HCT116 (cell line): Measurements from ENCODE around the gene ZBTB47. TPM values are rescaled to one million over a fixed set of nuclear protein-coding genes. Genes with fewer than 3 reads are reported as not detected.

Experiments used
- ATAC-seq: fragments of 200-7000 bp; cut with Tn5 transposase; 2 replicates; pipeline ENCODE4 v1.9.1; 2020; ENCODE audit warnings: mild to moderate bottlenecking, moderate library complexity
- BruUV-seq: library from RNA; stranded (reverse); fragments of 400-500 nt; replicated peaks from 2 replicates; lab custom pipeline; 2021; lab: Mats Ljungman, UMichigan
- CTCF ChIA-PET: fragments of 300-600 bp; sonication (Branson Sonifier 250); formaldehyde crosslinking; loops from one replicate; lab custom pipeline; 2021; ENCODE audit warnings: antibody characterized with exemption; lab: Charles Lee
- POLR2A ChIA-PET: fragments of 300-600, 350-600 bp; sonication (Branson Sonifier 250); formaldehyde crosslinking; loops from one replicate; lab custom pipeline; 2021; ENCODE audit warnings: antibody characterized with exemption; lab: Charles Lee
- RAD21 ChIA-PET, 2 experiments: fragments of 300-600 bp; sonication (Branson Sonifier 250); formaldehyde crosslinking; loops; one replicate each; lab custom pipeline; 2023; ENCODE audit warnings: low total read pairs in 2 of 2; ENCODE audit not compliant: uncharacterized antibody in 2 of 2, unreplicated experiment in 2 of 2, low non-redundant PET in 1 of 2; lab: Charles Lee
- DNase-seq: peaks from one replicate; pipeline ENCODE4 v3.0.0-alpha.2; 2010; ENCODE audit warnings: low read depth, low spot score
- H2AFZ ChIP-seq: fragments of 200-600 bp; shearing (Covaris generic), sonication (generic); 2 replicates; pipeline ENCODE4 v1.6.1; 2017; ENCODE audit warnings: low read depth, mixed run types, mixed read lengths, antibody characterized with exemption, low read length; ENCODE audit not compliant: poor library complexity, severe bottlenecking
- H3K27ac ChIP-seq: 2 replicates; pipeline ENCODE4 v1.5.1; 2012; ENCODE audit warnings: low read depth, low read length
- H3K27me3 ChIP-seq: fragments of 200-600 bp; sonication (generic); 2 replicates; pipeline ENCODE4 v1.6.1; 2016; ENCODE audit warnings: mixed run types, low read length, mixed read lengths; ENCODE audit not compliant: insufficient read depth
- H3K36me3 ChIP-seq, 2 experiments: fragments of 200-500 bp in 1 of 2; fragments of 200-600 bp in 1 of 2; sonication (Bioruptor generic) in 1 of 2; sonication (generic) in 1 of 2; 2 replicates each; pipeline versions ENCODE4 v1.5.1 to v1.6.1; 2014 to 2016; ENCODE audit warnings: low read length in 2 of 2, inconsistent platforms in 1 of 2, mixed read lengths in 1 of 2, mixed run types in 1 of 2; ENCODE audit not compliant: insufficient read depth in 2 of 2, control insufficient read depth in 1 of 2
- H3K4me1 ChIP-seq, 2 experiments: fragments of 200-600 bp in 1 of 2; sonication (generic) in 1 of 2; 2 replicates each; pipeline versions ENCODE4 v1.5.1 to v1.6.1; 2012 to 2017; ENCODE audit warnings: low read length in 2 of 2, inconsistent platforms in 1 of 2, mild to moderate bottlenecking in 1 of 2, mixed read lengths in 1 of 2, mixed run types in 1 of 2, moderate library complexity in 1 of 2; ENCODE audit not compliant: insufficient read depth in 2 of 2, control insufficient read depth in 1 of 2
- H3K4me2 ChIP-seq: fragments of 200-600 bp; sonication (generic); 2 replicates; pipeline ENCODE4 v1.6.1; 2017; ENCODE audit warnings: mixed run types, low read length, mixed read lengths
- H3K4me3 ChIP-seq, 2 experiments: fragments of 200-600 bp in 1 of 2; sonication (generic) in 1 of 2; replicated peaks in 1 of 2; 2 replicates each; pipeline ENCODE4 v1.5.1; 2011 to 2016; ENCODE audit warnings: low read length in 2 of 2, control low read depth in 1 of 2, low read depth in 1 of 2, mild to moderate bottlenecking in 1 of 2, mixed read lengths in 1 of 2, mixed run types in 1 of 2
- H3K79me2 ChIP-seq: fragments of 200-600 bp; sonication (generic); 2 replicates; pipeline ENCODE4 v1.6.1; 2017; ENCODE audit warnings: mild to moderate bottlenecking, mixed run types, low read length, moderate library complexity, mixed read lengths; ENCODE audit not compliant: insufficient read depth
- H3K9ac ChIP-seq: fragments of 200-600 bp; sonication (generic); 2 replicates; pipeline ENCODE4 v1.6.1; 2016; ENCODE audit warnings: low read length, mixed read lengths
- H3K9me2 ChIP-seq: fragments of 200-600 bp; sonication (generic), shearing (Covaris generic); 2 replicates; pipeline ENCODE4 v1.6.1; 2017; ENCODE audit warnings: mixed run types, mild to moderate bottlenecking, moderate library complexity; ENCODE audit not compliant: insufficient read depth
- H3K9me3 ChIP-seq, 2 experiments: fragments of 200-500 bp in 1 of 2; fragments of 200-600 bp in 1 of 2; sonication (Bioruptor generic) in 1 of 2; sonication (generic) in 1 of 2; 2 replicates each; pipeline ENCODE4 v1.6.1; 2014 to 2017; ENCODE audit warnings: low read length in 2 of 2, mixed read lengths in 2 of 2, inconsistent platforms in 1 of 2, low read depth in 1 of 2, mild to moderate bottlenecking in 1 of 2, mixed run types in 1 of 2, moderate library complexity in 1 of 2; ENCODE audit not compliant: control insufficient read depth in 1 of 2, insufficient read depth in 1 of 2
- H4K20me1 ChIP-seq: fragments of 200-600 bp; sonication (generic), shearing (Covaris generic); 2 replicates; pipeline ENCODE4 v1.6.1; 2017; ENCODE audit warnings: mixed run types, mild to moderate bottlenecking, moderate library complexity; ENCODE audit not compliant: insufficient read depth
- ATF3 ChIP-seq: IDR thresholded peaks from 2 replicates; pipeline ENCODE4 v1.6.1; 2012
- CBX3 ChIP-seq: IDR thresholded peaks from 2 replicates; pipeline ENCODE4 v1.6.1; 2012; ENCODE audit warnings: low read depth
- CEBPB ChIP-seq: IDR thresholded peaks from 2 replicates; pipeline ENCODE4 v1.6.1; 2012; ENCODE audit warnings: low read depth
- EGR1 ChIP-seq: IDR thresholded peaks from 2 replicates; pipeline ENCODE4 v1.6.1; 2012; ENCODE audit warnings: low read depth
- EZH2 ChIP-seq: fragments of 200-600 bp; sonication (generic); IDR thresholded peaks from 2 replicates; pipeline ENCODE4 v1.6.1; 2017; ENCODE audit warnings: antibody characterized with exemption, mixed run types
- FOSL1 ChIP-seq: IDR thresholded peaks from 2 replicates; pipeline ENCODE4 v1.6.1; 2012; ENCODE audit warnings: low read depth
- MAX ChIP-seq: IDR thresholded peaks from 2 replicates; pipeline ENCODE4 v1.6.1; 2012
- POLR2A ChIP-seq: IDR thresholded peaks from 2 replicates; pipeline ENCODE4 v1.7.0; 2011; ENCODE audit warnings: borderline replicate concordance; ENCODE audit not compliant: insufficient read depth, insufficient read length; ENCODE audit errors: extremely low read depth
- POLR2AphosphoS5 ChIP-seq: IDR thresholded peaks from 2 replicates; pipeline ENCODE4 v1.6.1; 2011; ENCODE audit warnings: mild to moderate bottlenecking, low read depth, low read length, moderate library complexity
- RAD21 ChIP-seq: IDR thresholded peaks from 2 replicates; pipeline ENCODE4 v1.6.1; 2012; ENCODE audit warnings: low read depth, mild to moderate bottlenecking
- REST ChIP-seq: IDR thresholded peaks from 2 replicates; pipeline ENCODE4 v1.6.1; 2012; ENCODE audit warnings: low read depth
- SIN3A ChIP-seq: IDR thresholded peaks from 2 replicates; pipeline ENCODE4 v1.6.1; 2012; ENCODE audit warnings: low read depth
- SRF ChIP-seq: IDR thresholded peaks from 2 replicates; pipeline ENCODE4 v1.6.1; 2012; ENCODE audit warnings: low read depth
- TCF7L2 ChIP-seq: IDR thresholded peaks from 2 replicates; pipeline ENCODE4 v1.7.0; 2011; ENCODE audit warnings: borderline replicate concordance, inconsistent platforms; ENCODE audit not compliant: insufficient read depth, insufficient read length; ENCODE audit errors: extremely low read depth
- YY1 ChIP-seq: IDR thresholded peaks from 2 replicates; pipeline ENCODE4 v1.6.1; 2011; ENCODE audit warnings: low read length, low read depth, moderate library complexity, mild to moderate bottlenecking; ENCODE audit not compliant: insufficient replicate concordance; ENCODE audit errors: extremely low read depth
- ZNF274 ChIP-seq: fragments of 200-500 bp; sonication (Bioruptor generic); IDR thresholded peaks from 2 replicates; pipeline ENCODE4 v1.6.1; 2014; ENCODE audit warnings: mild to moderate bottlenecking, low read depth, low read length, inconsistent platforms
- intact Hi-C: fragments of 100-400 bp; cut with micrococcal nuclease; formaldehyde crosslinking; loops from 2 replicates; pipeline ENCODE4 v1.10.0; 2022
- total RNA-seq: library from RNA; stranded (reverse); gene quantifications from one replicate; pipeline ENCODE4 v1.2.1, GENCODE V29; 2021; ENCODE audit not compliant: unreplicated experiment

The ZBTB47 gene
- total RNA-seq, 1 experiment from 2014 or later = 6.3 TPM

GRCh38 chr3:42668413-42668760 is 14.9 kb downstream of the ZBTB47 start:
- Histone ChIP-seq H3K79me2 (no peaks in the 10 kb centered on the region), H3K4me1 (no peaks in the 10 kb centered on the region), H3K27me3 (no peaks in the 10 kb centered on the region), H3K27ac (no peak overlapping the region), H3K4me2 (no peak overlapping the region), H3K9me2 (no peaks in the 10 kb centered on the region), H3K9me3 (no peaks in the 10 kb centered on the region), H2AFZ (no peak overlapping the region), H3K36me3 (no peaks in the 10 kb centered on the region), H3K4me3 (no peak overlapping the region), H4K20me1 (no peaks in the 10 kb centered on the region), H3K9ac (no peak overlapping the region)
- intact Hi-C loops = no loop called here
- no peak for ATAC-seq
- DNase-seq = no peak
- TF ChIP-seq REST (no peak), CBX3 (no peak), TCF7L2 (no peak), SRF (no peak), CEBPB (no peak), EZH2 (no peak), POLR2A (no peak), POLR2AphosphoS5 (no peak), RAD21 (no peak), FOSL1 (no peak), SIN3A (no peak), ZNF274 (no peak), EGR1 (no peak), ATF3 (no peak), MAX (no peak), YY1 (no peak)
- RAD21 ChIA-PET = no interaction called here
- no TSS peak for BruUV-seq
- POLR2A ChIA-PET = no interaction called here
- CTCF ChIA-PET = no interaction called here
